ENCODE data around the gene PEBP1.

GRCh38 chr12:118126119-118126757 lies 9.7 kb upstream of the PEBP1 start:
- TF ChIP-seq, protein P1, sequence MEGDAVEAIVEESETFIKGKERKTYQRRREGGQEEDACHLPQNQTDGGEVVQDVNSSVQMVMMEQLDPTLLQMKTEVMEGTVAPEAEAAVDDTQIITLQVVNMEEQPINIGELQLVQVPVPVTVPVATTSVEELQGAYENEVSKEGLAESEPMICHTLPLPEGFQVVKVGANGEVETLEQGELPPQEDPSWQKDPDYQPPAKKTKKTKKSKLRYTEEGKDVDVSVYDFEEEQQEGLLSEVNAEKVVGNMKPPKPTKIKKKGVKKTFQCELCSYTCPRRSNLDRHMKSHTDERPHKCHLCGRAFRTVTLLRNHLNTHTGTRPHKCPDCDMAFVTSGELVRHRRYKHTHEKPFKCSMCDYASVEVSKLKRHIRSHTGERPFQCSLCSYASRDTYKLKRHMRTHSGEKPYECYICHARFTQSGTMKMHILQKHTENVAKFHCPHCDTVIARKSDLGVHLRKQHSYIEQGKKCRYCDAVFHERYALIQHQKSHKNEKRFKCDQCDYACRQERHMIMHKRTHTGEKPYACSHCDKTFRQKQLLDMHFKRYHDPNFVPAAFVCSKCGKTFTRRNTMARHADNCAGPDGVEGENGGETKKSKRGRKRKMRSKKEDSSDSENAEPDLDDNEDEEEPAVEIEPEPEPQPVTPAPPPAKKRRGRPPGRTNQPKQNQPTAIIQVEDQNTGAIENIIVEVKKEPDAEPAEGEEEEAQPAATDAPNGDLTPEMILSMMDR (IDR thresholded peaks at IDR 0.05; ENCODE audit: low read length) = no peak
- TF ChIP-seq EZH2 (optimal IDR thresholded peaks at IDR 0.05; ENCODE audit: low read depth, low read length) = no peak
